DOHH2 (cell line): Measurements from ENCODE around the gene NAP1L4.

ENCODE experiments used
- H3F3A ChIP-seq: fragments of 200-600 bp; sonication (generic), shearing (Covaris generic); 2 replicates; pipeline ENCODE4 v1.6.0; 2016; ENCODE audit warnings: antibody characterized with exemption, mild to moderate bottlenecking; ENCODE audit not compliant: control insufficient read depth, insufficient read depth
- H3K27ac ChIP-seq: fragments of 200-600 bp; sonication (generic); 2 replicates; pipeline ENCODE4 v1.5.1; 2014; ENCODE audit warnings: low read depth, mild to moderate bottlenecking, low read length, moderate library complexity
- H3K27me3 ChIP-seq: fragments of 200-600 bp; sonication (generic); 2 replicates; pipeline ENCODE4 v1.6.1; 2014; ENCODE audit warnings: mild to moderate bottlenecking, low read length, mixed read lengths; ENCODE audit not compliant: control insufficient read depth
- H3K36me3 ChIP-seq: fragments of 200-600 bp; sonication (generic); 2 replicates; pipeline ENCODE4 v1.6.1; 2014; ENCODE audit warnings: mild to moderate bottlenecking, low read length, moderate library complexity, mixed read lengths; ENCODE audit not compliant: control insufficient read depth
- H3K4me1 ChIP-seq: fragments of 200-600 bp; sonication (generic); 2 replicates; pipeline ENCODE4 v1.6.1; 2014; ENCODE audit warnings: mild to moderate bottlenecking, low read length, mixed read lengths; ENCODE audit not compliant: control insufficient read depth
- H3K4me2 ChIP-seq: fragments of 200-600 bp; sonication (generic); 2 replicates; pipeline ENCODE4 v1.6.0; 2014; ENCODE audit warnings: mild to moderate bottlenecking, low read length, moderate library complexity
- H3K4me3 ChIP-seq: fragments of 200-600 bp; sonication (generic); 2 replicates; pipeline ENCODE4 v1.5.1; 2014; ENCODE audit warnings: mild to moderate bottlenecking, low read length, mixed read lengths
- H3K79me2 ChIP-seq: fragments of 200-600 bp; sonication (generic); 2 replicates; pipeline ENCODE4 v1.6.1; 2014; ENCODE audit warnings: mild to moderate bottlenecking, low read length, mixed read lengths; ENCODE audit not compliant: control insufficient read depth
- H3K9me2 ChIP-seq: fragments of 200-600 bp; sonication (generic); replicated peaks from 2 replicates; pipeline ENCODE4 v1.6.1; 2014; ENCODE audit warnings: mild to moderate bottlenecking, low read length, mixed read lengths; ENCODE audit not compliant: control insufficient read depth
- H3K9me3 ChIP-seq: fragments of 200-600 bp; sonication (generic); 2 replicates; pipeline ENCODE4 v1.6.1; 2014; ENCODE audit warnings: antibody characterized with exemption, low read length, mixed read lengths; ENCODE audit not compliant: control insufficient read depth, insufficient read depth
- H4K20me1 ChIP-seq: fragments of 200-600 bp; sonication (generic); 2 replicates; pipeline ENCODE4 v1.6.0; 2014; ENCODE audit warnings: low read depth, mild to moderate bottlenecking, antibody characterized with exemption, low read length, moderate library complexity; ENCODE audit not compliant: control insufficient read depth, insufficient read depth
- CTCF ChIP-seq: fragments of 200-600 bp; sonication (generic); IDR thresholded peaks from one replicate; pipeline ENCODE4 v1.5.1; 2014; ENCODE audit warnings: antibody characterized with exemption, mild to moderate bottlenecking, low read depth, low read length; ENCODE audit not compliant: poor library complexity, severe bottlenecking
- EZH2phosphoT487 ChIP-seq: fragments of 200-600 bp; sonication (generic); IDR thresholded peaks from 2 replicates; pipeline ENCODE4 v1.6.1; 2017; ENCODE audit warnings: borderline replicate concordance, mild to moderate bottlenecking, antibody characterized with exemption, low read length, moderate library complexity, mixed read lengths

NAP1L4 gene

GRCh38 chr11:2924821-2925675 is 67.1 kb downstream of the NAP1L4 start:
- Histone ChIP-seq H3K36me3 (no peaks in the 10 kb centered on the region), H3K9me2 (no peaks in the 10 kb centered on the region), H4K20me1 (no peaks in the 10 kb centered on the region), H3K4me1 (peaks cover 3% of the 10 kb centered on the region), H3K79me2 (no peaks in the 10 kb centered on the region), H3K4me3 (no peak overlapping the region), H3K27me3 (peaks cover 16% of the 10 kb centered on the region), H3F3A (no peaks in the 10 kb centered on the region), H3K9me3 (no peaks in the 10 kb centered on the region), H3K27ac (no peak overlapping the region), H3K4me2 (no peak overlapping the region)
- TF ChIP-seq CTCF (no peak), EZH2phosphoT487 (no peak)

- Histone ChIP-seq H3K4me1 (no peaks in the 10 kb centered on the region), H3K9me3 (no peaks in the 10 kb centered on the region), H3K27me3 (peaks cover 9% of the 10 kb centered on the region), H3K4me2 (no peak overlapping the region), H3K79me2 (no peaks in the 10 kb centered on the region), H3K4me3 (no peak overlapping the region), H3K9me2 (no peaks in the 10 kb centered on the region), H3K36me3 (no peaks in the 10 kb centered on the region), H3K27ac (no peak overlapping the region), H4K20me1 (no peaks in the 10 kb centered on the region), H3F3A (no peaks in the 10 kb centered on the region)
- no peak for TF ChIP-seq EZH2phosphoT487
- no peak for TF ChIP-seq CTCF
Measured at GRCh38 chr11:2924381-2924780, 67.7 kb downstream of the NAP1L4 start.

- Histone ChIP-seq H3F3A (no peaks in the 10 kb centered on the region), H3K27ac (no peak overlapping the region), H3K4me2 (no peak overlapping the region)
Measured at GRCh38 chr11:2923446-2924375, 68.4 kb downstream of the NAP1L4 start.

More at GRCh38 chr11:2923446-2924375, 68.4 kb downstream of the NAP1L4 start:
- Histone ChIP-seq H3K27me3 (peaks cover 7% of the 10 kb centered on the region), H3K4me3 (no peak overlapping the region), H3K9me2 (no peaks in the 10 kb centered on the region), H4K20me1 (no peaks in the 10 kb centered on the region), H3K36me3 (no peaks in the 10 kb centered on the region), H3K4me1 (no peaks in the 10 kb centered on the region), H3K79me2 (no peaks in the 10 kb centered on the region), H3K9me3 (no peaks in the 10 kb centered on the region)
- no peak for TF ChIP-seq CTCF
- TF ChIP-seq EZH2phosphoT487 = no peak
